K562 (cell line): ENCODE measurements around the gene SEC61A1. TPM values are rescaled to one million over a fixed set of nuclear protein-coding genes. Genes with fewer than 3 reads are reported as not detected.

Experiments
- ATAC-seq: fragments of 200-7000 bp; cut with Tn5 transposase; 3 replicates; pipeline ENCODE4 v1.9.1; 2020; ENCODE audit warnings: moderate library complexity
- BruUV-seq: library from RNA; stranded (reverse); fragments of 400-500 nt; replicated peaks from 2 replicates; lab custom pipeline; 2021; lab: Mats Ljungman, UMichigan
- CTCF ChIA-PET: fragments of 300-600 bp; formaldehyde crosslinking; extraction: SDS; loops from one replicate; lab custom pipeline; 2021; ENCODE audit warnings: low intra/inter-chr PET ratio; lab: Yijun Ruan, JAX
- POLR2A ChIA-PET: fragments of 300-600, 350-650 bp; sonication (Branson Sonifier 250); formaldehyde crosslinking; extraction: SDS; loops from one replicate; lab custom pipeline; 2021; ENCODE audit warnings: antibody characterized with exemption, inconsistent platforms; lab: Yijun Ruan, JAX
- DNase-seq, 4 experiments: peaks; one replicate each; pipeline versions ENCODE4 v3.0.0 to v3.0.0-alpha.2; 2011 to 2018; ENCODE audit warnings: low spot score in 3 of 4, mixed read lengths in 3 of 4; ENCODE audit errors: extremely low read depth in 1 of 4
- FAIRE-seq: peaks from 2 replicates; lab custom pipeline; 2011; peaks lifted over from hg19 to GRCh38; lab: Jason Lieb, UNC
- H2AFZ ChIP-seq: 2 replicates; pipeline ENCODE4 v1.6.0; 2011; ENCODE audit warnings: low read depth, low read length, control low read depth, inconsistent platforms
- H3K27ac ChIP-seq: fragments of 200-600 bp; 3 replicates; pipeline ENCODE4 v1.8.0; 2011; ENCODE audit warnings: low read depth, mild to moderate bottlenecking, control low read depth, inconsistent platforms, low read length, moderate library complexity, mixed read lengths; ENCODE audit errors: extremely low read depth
- H3K27me3 ChIP-seq, 2 experiments: fragments of 300-600 bp in 1 of 2; 2 replicates in 1 of 2; 3 replicates in 1 of 2; pipeline versions ENCODE4 v1.6.0 to v1.8.0; 2011; ENCODE audit warnings: inconsistent platforms in 2 of 2, low read length in 2 of 2, mild to moderate bottlenecking in 1 of 2, mixed read lengths in 1 of 2, moderate library complexity in 1 of 2; ENCODE audit not compliant: control insufficient read depth in 2 of 2, insufficient read depth in 2 of 2
- H3K36me3 ChIP-seq: fragments of 300-600 bp; 3 replicates; pipeline ENCODE4 v1.8.0; 2011; ENCODE audit warnings: mild to moderate bottlenecking, low read length, inconsistent platforms; ENCODE audit not compliant: control insufficient read depth, insufficient read depth
- H3K4me1 ChIP-seq, 2 experiments: fragments of 200-600 bp in 1 of 2; replicated peaks in 1 of 2; 2 replicates in 1 of 2; 3 replicates in 1 of 2; pipeline versions ENCODE4 v1.5.1 to v1.8.0; 2011; ENCODE audit warnings: inconsistent platforms in 2 of 2, low read length in 2 of 2, mild to moderate bottlenecking in 1 of 2, mixed read lengths in 1 of 2, moderate library complexity in 1 of 2; ENCODE audit not compliant: control insufficient read depth in 2 of 2, insufficient read depth in 2 of 2
- H3K4me2 ChIP-seq: 2 replicates; pipeline ENCODE4 v1.6.1; 2011; ENCODE audit warnings: low read length, control low read depth, inconsistent platforms, mixed read lengths; ENCODE audit not compliant: insufficient read depth
- H3K4me3 ChIP-seq: fragments of 200-600 bp; sonication (generic), shearing (Covaris generic); 2 replicates; pipeline ENCODE4 v1.5.1; 2016; ENCODE audit warnings: control low read depth, inconsistent platforms
- H3K79me2 ChIP-seq: fragments of 200-600 bp; 3 replicates; pipeline ENCODE4 v1.8.0; 2011; ENCODE audit warnings: low read length, inconsistent platforms; ENCODE audit not compliant: control insufficient read depth, insufficient read depth
- H3K9ac ChIP-seq, 2 experiments: 2 replicates each; pipeline versions ENCODE4 v1.6.0 to v1.6.1; 2011; ENCODE audit warnings: low read depth in 2 of 2, low read length in 2 of 2, control low read depth in 1 of 2, inconsistent platforms in 1 of 2, mild to moderate bottlenecking in 1 of 2, mixed read lengths in 1 of 2; ENCODE audit not compliant: insufficient read depth in 1 of 2
- H3K9me1 ChIP-seq: one replicate; pipeline ENCODE4 v1.6.0; 2011; ENCODE audit warnings: inconsistent platforms, mild to moderate bottlenecking, low read length, moderate library complexity; ENCODE audit not compliant: control insufficient read depth, insufficient read depth
- H3K9me3 ChIP-seq: replicated peaks from 2 replicates; pipeline ENCODE4 v1.5.1; 2011; ENCODE audit warnings: low read depth, low read length, inconsistent platforms; ENCODE audit not compliant: control insufficient read depth, insufficient read depth
- H4K20me1 ChIP-seq: replicated peaks from 2 replicates; pipeline ENCODE4 v1.6.1; 2011; ENCODE audit warnings: low read length, inconsistent platforms, mixed read lengths; ENCODE audit not compliant: control insufficient read depth, insufficient read depth
- NR4A1 ChIP-seq, 2 experiments: fragments of 250-450 bp in 1 of 2; fragments of 450-650 bp in 1 of 2; sonication (Bioruptor Pico) in 1 of 2; IDR thresholded peaks; 2 replicates each; pipeline versions ENCODE4 v1.4.0 to v1.6.1; 2016 to 2020; ENCODE audit warnings: mild to moderate bottlenecking in 2 of 2, missing compliant biosample characterization in 1 of 2, missing genetic modification characterization in 1 of 2, moderate library complexity in 1 of 2
- ZEB2 ChIP-seq: fragments of 450-650 bp; IDR thresholded peaks from 2 replicates; pipeline ENCODE4 v1.6.1; 2016
- WGBS: fragments of 100-300 bp; shearing (Covaris generic); methylation state at CpG from one replicate; pipeline ENCODE4 v1.1.6; 2016; ENCODE audit warnings: low coverage, mixed read lengths; ENCODE audit not compliant: insufficient coverage; ENCODE audit errors: missing lambda C conversion rate; 5-methylcytosine and 5-hydroxymethylcytosine counted together
- in situ Hi-C: fragments of 300-500 bp; cut with MboI; formaldehyde crosslinking; loops from 4 replicates; pipeline ENCODE4 v1.15.0; 2018; ENCODE audit warnings: inconsistent platforms, mixed read lengths
- intact Hi-C: fragments of 100-400 bp; cut with micrococcal nuclease; formaldehyde crosslinking; loops from 2 replicates; pipeline ENCODE4 v1.14.2; 2022
- polyA plus RNA-seq, 8 experiments: library from polyadenylated mRNA; depleted of rRNA in 4 of 8; stranded (reverse) in 5 of 8; unstranded in 3 of 8; fragments of >200 nt; fragmentation: Nextera tagmentation in 2 of 8; fragmentation: Illumina TruSeq in 1 of 8; extraction: Ambion mirVana in 2 of 8; extraction: Trizol in 1 of 8; gene quantifications; 2 replicates each; pipeline versions ENCODE4 v1.2.1 to v1.2.3, GENCODE V29; 2011 to 2014; ENCODE audit warnings: inconsistent platforms in 1 of 8, missing spikeins in 1 of 8
- total RNA-seq, 7 experiments: library from RNA; depleted of rRNA in 6 of 7; stranded (reverse); fragments of >200 nt in 6 of 7; fragmentation: Illumina TruSeq in 2 of 7; extraction: Trizol in 2 of 7; gene quantifications; 2 replicates each; pipeline versions ENCODE4 v1.2.1 to v1.2.3, GENCODE V29; 2011 to 2021; ENCODE audit warnings: low replicate concordance in 1 of 7

Gene SEC61A1
- total and polyA plus RNA-seq, 9 of the 15 experiments (the other 6 are each of a cell fraction or from before 2014, with no cell fraction given), result 1.9 to 140 (median 79.1) TPM

- no peak for TF ChIP-seq ZEB2
- no peak for TF ChIP-seq NR4A1 (CRISPR knock-in tag; IDR thresholded peaks at IDR 0.05)
- TF ChIP-seq NR4A1 (tag; IDR thresholded peaks at IDR 0.05), result no peak
- TF ChIP-seq, all 486 proteins: peak for 0
- BruUV-seq, result no TSS peak
- no peaks in the 10 kb centered on the region for H3K9me1 ChIP-seq
- ATAC-seq (no peak), FAIRE-seq (no peak), DNase-seq (no peak)
- no peak overlapping the region for H3K9ac ChIP-seq
- peaks cover 3% of the 10 kb centered on the region for H4K20me1 ChIP-seq
- 87% methylated on average over 11 of the region's 11 CpGs for WGBS
- CTCF ChIA-PET, result no interaction called here
- no peaks in the 10 kb centered on the region for H3K27me3 ChIP-seq
- H3K9me3 ChIP-seq, result no peaks in the 10 kb centered on the region
- no peaks in the 10 kb centered on the region; a peak in 2 of 5 replicates for H3K4me1 ChIP-seq
- H3K4me2 ChIP-seq, result no peak overlapping the region
- intact Hi-C loops, result no loop called here
- H3K27ac ChIP-seq, result no peak overlapping the region
- in situ Hi-C loops, result no loop called here
- peaks cover 94% of the 10 kb centered on the region; the same call in 2 of the 3 replicates for H3K36me3 ChIP-seq
- peaks cover 8% of the 10 kb centered on the region for H3K79me2 ChIP-seq
- no peak overlapping the region for H3K4me3 ChIP-seq
- POLR2A ChIA-PET, result interaction anchor here (0.6 to 1.7 kb wide), 4 partner anchors 9 to 725 kb away, joined by 3 to 5 read pairs (median 3); partner anchors contain the start of gene SEC61A1
- H2AFZ ChIP-seq, result no peak overlapping the region
Observed at GRCh38 chr3:128060473-128061381, 8.5 kb downstream of the SEC61A1 start.
